ENCODE data around the gene CSTF1.

CSTF1 gene

GRCh38 chr20:56430957-56431356 is 38.5 kb downstream of the CSTF1 start:
- DNase-seq = no peak

DNA sequence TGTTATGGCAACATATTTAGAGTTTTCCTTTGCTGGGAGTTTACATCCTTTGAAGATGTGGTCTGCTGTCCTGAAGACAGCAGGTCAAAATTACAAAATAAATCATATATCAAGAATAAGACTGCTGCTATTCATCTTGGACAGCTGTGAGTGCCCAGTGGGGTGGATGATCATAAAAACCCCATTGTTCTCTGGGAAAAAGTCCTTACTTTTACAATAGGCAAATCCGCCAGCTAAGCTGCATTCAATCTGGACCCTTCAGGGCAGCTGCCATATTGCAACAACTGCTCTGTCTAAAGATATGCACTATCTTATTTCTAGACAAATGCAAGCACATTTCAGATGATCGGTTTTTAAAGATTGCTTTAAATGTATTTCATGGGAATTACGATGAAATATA is 39.0 kb downstream of the CSTF1 start:
- DNase-seq = no peak

GRCh38 chr20:56433221-56433879 is 40.9 kb downstream of the CSTF1 start:
- no peak for DNase-seq

- DNase-seq = no peak
Observed at GRCh38 chr20:56433880-56434255, 41.4 kb downstream of the CSTF1 start.

DNA sequence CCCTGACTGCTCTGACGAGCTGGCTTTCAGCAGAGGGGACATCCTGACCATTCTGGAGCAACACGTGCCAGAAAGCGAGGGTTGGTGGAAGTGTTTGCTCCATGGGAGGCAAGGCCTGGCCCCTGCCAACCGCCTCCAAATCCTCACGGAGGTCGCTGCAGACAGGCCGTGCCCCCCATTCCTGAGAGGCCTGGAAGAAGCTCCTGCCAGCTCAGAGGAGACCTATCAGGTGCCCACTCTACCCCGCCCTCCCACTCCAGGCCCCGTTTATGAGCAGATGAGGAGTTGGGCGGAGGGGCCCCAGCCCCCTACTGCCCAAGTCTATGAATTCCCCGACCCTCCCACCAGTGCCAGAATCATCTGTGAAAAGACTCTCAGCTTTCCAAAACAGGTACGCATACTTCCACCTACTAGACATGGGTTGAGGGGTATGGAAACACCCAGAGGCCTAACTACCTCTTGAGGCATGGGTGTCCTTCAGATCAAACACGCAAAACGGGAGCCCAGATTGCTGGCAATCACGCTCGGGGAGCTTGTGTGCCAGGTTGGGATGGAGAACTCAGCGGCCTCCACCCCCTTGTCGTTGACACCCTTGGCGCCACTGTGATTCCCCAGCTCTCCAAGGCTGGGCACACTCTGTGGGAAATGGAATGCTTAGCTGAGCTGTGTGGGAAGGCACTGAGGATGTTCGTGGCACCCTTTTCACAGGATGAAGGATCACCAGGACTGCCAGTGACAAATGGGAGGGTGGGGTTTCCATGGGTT is 44.9 kb downstream of the CSTF1 start:
- no peak for DNase-seq

DNA sequence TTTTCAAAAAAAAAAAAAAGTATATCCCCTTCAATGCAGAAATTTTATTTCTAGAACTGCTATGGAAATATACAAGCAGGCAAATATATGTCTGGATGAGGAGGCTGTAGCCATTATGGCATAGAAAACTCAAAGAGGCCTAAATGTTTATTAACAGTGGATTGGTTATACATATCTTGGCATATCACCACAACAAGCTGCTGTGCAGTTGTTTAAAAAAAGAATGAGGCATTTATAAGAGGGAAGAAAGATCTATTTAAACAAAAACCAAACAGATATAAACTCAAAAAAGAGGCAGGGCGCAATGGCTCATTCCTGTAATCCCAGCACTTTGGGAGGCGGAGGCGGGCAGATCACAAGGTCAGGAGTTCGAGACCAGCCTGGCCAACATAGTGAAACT is 45.8 kb downstream of the CSTF1 start:
- no peak for DNase-seq

DNA sequence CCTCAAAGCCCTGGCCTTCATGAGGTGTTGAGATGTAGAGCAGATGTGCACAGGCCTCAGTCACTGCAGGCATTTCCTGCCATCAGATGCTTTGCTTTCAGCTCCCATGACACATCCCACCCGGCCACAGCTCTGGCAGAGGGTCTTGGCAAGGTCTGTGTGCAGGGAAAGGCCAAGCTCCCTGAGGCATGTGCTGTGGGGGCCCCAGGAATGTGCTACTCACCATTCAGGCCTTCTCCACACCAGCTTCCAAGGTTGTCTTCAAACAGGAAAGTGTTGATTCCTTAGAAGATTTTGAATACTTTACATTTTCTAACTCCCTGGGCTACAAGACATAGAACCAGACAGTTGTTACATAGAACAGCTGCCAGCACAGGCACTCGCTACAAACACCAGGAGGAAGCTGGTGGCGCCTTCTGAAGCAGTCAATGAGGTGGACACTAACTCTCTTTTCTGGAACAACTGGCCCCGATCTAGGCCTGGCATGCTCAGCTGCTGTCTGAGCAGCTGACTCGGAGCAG is 47.4 kb downstream of the CSTF1 start:
- no peak for DNase-seq

GRCh38 chr20:56440346-56441007 is 48.0 kb downstream of the CSTF1 start:
- no peak for DNase-seq

DNA sequence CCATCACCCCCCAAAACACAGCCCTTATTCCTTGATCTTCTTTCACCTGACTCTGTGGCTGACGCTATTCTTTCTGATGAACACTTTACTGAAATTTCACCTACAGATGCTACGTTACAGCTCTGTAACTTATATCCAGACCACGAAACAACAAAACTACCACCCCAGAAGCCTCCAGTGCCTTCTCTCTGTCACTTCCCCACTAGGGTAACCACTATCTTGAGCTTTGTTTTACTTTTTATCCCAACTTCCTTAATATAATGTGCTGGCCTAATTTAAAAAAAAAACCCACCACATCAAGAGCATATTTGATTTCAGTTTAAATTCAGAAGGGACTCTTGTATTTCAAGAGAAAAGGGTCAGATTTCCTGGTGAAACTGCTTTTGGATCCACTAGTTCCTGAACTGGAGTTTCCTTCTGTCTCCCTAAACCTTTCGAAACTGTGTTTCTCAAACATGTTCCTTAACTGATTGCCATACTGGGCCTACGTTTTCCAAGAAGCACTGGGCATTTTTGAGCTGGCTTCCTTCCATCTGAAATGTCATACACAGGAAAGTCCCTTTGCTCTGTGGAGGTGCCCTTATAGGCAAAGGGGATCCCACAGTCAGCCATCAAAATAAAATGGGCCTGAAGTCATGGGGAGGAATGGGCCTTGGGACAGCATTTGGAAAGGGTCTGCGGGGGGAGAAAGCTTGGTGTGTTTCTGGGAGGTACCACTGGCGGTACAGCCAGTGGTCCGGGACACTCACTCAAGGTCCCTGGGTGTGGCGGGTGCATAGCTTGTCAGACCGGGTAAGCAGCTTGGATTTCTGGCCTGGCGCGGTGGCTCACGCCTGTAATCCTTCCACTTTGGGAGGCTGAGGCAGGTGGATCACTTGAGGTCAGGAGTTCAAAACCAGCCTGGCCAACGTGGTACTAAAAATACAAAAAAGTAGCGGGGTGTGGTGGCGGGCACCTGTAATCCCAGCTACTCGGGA is 50.2 kb downstream of the CSTF1 start:
- DNase-seq = no peak

GRCh38 chr20:56443654-56444540 is 51.5 kb downstream of the CSTF1 start:
- no peak for DNase-seq

GRCh38 chr20:56445130-56445529 is 52.7 kb downstream of the CSTF1 start:
- no peak for DNase-seq

DNA sequence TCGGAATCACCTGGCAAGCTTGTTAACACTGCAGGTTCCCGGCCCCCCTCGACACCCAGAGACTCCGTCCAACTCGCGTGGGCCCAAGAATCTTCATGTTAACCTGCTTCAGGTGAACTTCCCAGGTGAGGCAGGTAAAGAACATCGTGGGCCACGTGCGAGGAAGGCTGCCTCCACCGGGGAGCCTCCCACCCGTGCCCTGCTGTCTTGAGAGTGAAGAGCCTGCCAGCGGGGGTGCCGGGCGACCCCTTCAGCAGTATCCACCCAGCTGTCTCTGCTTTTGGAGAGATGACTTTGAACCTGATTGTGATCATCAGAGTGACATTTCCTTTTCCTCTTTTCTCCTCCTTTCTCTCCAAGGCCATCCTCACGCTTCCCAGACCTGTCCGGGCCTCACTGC is 53.1 kb downstream of the CSTF1 start:
- DNase-seq = no peak

- DNase-seq = no peak
Observed at GRCh38 chr20:56447227-56447626, 54.8 kb downstream of the CSTF1 start.

DNA sequence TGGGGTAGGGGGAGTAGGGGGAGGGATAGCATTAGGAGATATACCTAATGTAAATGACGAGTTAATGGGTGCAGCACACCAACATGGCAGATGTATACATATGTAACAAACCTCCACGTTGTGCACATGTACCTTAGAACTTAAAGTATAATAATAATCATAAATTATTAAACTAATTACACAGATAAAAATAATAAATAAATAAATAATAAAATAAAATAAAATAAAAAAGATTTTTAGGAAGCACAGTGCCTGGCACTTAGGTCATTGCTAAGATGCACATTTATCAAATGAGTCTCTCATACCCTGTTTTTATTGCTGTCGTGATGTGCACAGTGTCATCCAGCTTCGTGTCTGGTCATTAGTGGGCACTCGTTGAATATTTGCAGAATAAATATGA is 57.0 kb downstream of the CSTF1 start:
- no peak for DNase-seq

DNA sequence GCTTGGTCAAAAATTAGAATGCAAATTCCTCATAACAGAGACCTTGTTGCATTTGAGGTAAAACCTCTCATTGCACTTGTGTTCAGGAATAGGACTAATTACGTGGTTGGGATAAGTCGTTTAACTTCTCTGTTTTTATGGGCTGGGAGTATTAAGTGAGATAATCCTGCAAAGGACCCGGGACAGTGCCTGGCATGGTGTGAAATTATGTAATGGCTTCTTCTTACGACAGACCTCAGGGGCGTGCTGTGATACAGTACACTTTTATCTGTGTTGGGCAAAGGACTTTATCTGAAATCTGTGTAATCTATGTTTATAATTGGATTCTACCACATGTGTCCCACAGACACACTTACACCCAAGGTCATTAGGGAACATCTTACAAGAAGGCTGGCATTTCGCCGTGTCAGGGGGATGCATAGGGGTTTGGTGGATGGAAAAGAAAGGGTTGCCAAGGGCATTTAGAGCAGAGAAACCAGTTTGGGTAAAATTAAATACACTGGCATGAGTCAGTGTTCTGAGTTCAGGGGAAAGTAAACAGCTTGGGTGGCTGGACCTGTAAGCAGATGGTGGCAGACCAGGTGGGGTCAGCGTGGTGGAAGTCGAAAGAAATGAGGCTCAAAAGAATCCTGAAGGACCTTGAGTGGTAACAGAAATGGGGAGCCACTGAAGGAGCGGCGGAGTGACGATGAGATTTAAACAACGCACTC is 58.8 kb downstream of the CSTF1 start:
- DNase-seq = no peak

DNA sequence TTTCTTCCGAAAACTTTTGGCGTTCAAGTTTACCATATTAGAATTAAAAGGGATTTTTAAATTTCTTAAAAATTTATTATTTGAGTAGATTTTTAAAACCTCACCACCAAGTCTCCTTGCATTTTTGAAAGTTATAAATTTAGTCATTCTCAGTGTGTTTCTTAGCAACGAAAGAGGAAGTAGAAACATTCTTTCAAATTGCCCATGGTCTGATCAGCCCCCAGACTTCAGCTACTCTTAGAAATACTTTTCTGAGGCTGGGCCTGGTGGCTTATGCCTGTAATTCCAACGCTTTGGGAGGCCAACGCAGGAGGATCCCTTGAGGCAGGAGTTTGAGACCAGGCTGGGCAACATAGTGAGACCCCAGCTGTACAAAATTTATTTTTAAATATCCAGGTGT is 60.9 kb downstream of the CSTF1 start:
- no peak for DNase-seq

- DNase-seq = no peak
Observed at GRCh38 chr20:56454754-56455153, 62.3 kb downstream of the CSTF1 start.

Data from NCI-H446 treated with DMSO at 0.1 percent for 48 hours (cell line).